ENCODE measurements around the gene RIBC2.
"Not testable (repeated sequence)": the region's sequence is repeated elsewhere in the genome, so short reads cannot be mapped to it uniquely, and the experiment has no call there.

The RIBC2 gene

DNA sequence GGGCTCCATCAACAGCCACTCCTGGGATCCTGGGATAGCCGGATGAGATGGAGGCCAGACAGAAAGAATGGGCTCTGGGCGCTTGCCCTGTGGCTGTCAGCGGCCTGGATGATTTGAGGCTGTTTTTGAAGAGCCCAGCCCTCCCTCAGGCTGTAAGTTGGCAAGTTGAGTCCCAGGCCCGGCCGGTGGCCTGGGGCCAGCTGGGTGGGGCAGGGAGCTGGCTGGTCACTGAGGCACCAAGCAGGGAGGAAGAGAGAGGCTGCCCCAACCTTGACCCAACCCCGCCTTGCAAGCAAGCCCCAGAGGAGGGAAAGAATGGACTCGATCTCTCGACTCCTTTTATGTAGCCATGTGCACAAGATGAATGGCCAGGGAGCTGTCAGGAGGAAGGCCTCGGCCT lies 34.9 kb downstream of the RIBC2 start:
- DNase-seq (ENCODE audit: low read depth), result no peak

- DNase-seq (ENCODE audit: low read depth), result not testable (repeated sequence)
Measured at GRCh38 chr22:45449442-45449841, 35.9 kb downstream of the RIBC2 start.

DNA sequence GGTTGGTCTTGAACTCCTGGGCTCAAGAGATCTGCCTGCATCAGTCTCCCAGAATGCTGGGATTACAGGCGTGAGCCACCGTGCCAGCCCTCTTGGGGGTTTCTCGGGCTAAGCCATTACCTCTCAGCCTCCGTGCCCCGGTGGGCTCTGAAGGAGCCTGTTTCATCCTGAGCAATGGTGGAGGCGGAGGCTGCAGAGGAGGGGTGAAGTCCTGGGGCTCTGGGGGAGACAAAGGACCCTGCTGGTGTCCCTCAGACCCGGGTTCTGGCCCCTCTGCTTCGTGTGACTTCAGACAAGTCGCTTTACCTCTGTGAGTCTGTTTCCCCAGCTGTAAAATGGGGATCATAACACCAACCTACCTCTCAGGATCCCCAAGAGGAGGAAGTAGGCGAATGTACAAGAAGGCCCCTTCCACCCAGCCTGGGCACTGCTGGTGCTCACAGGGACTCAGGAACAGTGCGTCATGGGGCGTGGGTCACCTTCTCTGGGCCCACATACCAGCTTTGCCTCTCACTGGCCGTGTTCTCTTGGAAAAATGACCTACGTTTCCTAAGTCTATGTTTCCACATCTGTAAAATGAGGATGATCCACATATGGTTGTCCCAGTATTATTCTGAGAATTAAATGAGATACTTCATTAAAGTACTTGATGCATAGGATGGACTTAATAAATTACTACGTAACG lies 36.8 kb downstream of the RIBC2 start:
- DNase-seq (ENCODE audit: low read depth), result no peak

DNA sequence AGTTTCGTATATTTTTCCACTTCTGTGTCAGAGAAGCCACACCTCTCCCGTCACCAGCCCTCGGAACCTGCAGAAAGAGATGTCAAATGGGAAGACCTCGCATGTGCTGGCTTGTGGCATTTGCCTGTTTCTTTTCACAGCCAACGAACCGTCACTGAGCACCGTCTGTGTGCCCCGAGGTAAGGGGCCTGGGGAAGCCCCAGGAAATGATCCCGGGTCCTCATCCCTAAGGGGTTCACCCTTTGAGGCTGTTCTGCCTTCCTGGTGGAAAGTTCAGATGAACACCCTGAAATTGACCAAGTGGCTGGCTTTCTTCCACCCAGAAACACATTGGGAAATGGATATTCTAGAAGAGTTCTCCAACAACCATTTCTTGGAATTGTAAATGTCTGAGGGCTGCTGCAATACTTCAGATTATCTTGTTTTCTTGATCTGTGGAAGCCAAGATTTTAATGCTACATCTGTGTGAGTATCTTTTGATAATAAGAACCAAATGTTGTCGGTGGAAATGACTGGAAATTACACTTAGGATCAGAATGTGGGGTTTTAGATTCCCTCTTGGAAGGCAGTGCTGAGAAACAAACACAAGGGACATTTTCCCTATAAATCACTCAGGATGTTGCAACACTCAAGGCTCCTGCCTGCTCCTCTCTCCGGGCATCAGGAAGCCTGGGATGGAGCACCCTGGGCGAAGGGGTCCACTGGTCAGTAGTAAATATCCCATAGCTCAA lies 37.6 kb downstream of the RIBC2 start:
- DNase-seq (ENCODE audit: low read depth), result no peak

DNA sequence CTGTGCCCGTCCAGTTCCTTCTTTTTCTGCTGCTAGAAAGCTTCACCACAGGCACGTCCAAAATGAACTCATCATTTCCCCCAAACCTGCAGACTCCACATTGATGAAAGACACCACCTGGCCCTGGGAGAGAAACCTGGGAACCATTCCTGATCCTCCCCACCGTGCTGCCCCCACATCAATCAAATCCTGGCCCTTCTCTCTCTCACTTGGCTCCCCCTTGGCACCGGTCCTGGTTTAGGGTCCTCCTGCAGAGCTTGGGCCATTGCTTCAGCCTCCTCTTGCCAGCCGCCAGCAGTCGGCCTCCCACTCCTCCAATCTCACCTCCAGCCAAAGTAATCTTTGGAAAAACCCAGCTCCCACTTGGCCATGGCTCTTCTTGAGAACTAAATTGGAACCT lies 38.5 kb downstream of the RIBC2 start:
- no peak for DNase-seq (ENCODE audit: low read depth)

- DNase-seq (ENCODE audit: low read depth), result no peak
Measured at GRCh38 chr22:45452565-45453379, 39.3 kb downstream of the RIBC2 start.

GRCh38 chr22:45453764-45454163 lies 40.3 kb downstream of the RIBC2 start:
- no peak for DNase-seq (ENCODE audit: low read depth)

GRCh38 chr22:45454275-45454674 lies 40.8 kb downstream of the RIBC2 start:
- DNase-seq (ENCODE audit: low read depth), result no peak

GRCh38 chr22:45455212-45455611 lies 41.7 kb downstream of the RIBC2 start:
- DNase-seq (ENCODE audit: low read depth), result no peak

DNA sequence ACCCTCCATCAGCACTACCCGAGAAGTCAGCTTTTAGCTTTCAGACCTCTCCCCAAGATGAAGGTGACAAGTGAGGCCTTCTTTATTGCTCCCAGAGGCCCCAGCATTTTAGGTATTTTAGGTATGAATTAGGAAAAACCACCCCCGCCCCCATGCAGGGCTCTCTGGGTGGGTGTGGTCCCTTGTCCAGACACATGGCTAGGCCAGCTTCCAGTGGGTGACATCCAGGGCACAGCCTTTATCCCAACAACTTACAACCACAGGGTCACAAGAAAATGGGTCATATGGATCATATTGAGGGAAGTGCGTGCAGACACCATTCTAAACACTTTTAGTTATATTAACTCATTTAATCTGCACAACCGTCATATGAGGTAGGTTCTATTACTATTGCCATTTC lies 42.1 kb downstream of the RIBC2 start:
- DNase-seq (ENCODE audit: low read depth), result no peak

DNA sequence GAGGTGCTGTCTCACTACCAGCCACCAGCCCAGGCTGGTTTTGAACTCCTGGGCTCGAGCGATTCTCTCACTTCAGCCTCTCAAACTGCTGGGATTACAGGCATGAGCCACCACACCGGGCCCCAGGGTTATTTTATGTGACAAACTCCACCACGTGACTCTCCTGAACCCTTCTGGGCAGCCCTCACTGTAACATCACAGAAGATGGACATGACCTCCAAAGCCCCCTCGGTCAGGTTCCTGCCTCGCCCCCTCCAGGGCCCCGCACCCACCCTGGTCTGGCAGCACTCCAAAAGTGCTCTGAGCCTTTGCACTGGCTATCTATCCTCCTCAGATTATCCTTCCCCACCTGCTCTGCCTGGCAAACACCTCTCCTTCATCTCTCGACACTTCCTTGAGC lies 43.3 kb downstream of the RIBC2 start:
- no peak for DNase-seq (ENCODE audit: low read depth)

GRCh38 chr22:45458532-45458931 lies 45.0 kb downstream of the RIBC2 start:
- no peak for DNase-seq (ENCODE audit: low read depth)

DNA sequence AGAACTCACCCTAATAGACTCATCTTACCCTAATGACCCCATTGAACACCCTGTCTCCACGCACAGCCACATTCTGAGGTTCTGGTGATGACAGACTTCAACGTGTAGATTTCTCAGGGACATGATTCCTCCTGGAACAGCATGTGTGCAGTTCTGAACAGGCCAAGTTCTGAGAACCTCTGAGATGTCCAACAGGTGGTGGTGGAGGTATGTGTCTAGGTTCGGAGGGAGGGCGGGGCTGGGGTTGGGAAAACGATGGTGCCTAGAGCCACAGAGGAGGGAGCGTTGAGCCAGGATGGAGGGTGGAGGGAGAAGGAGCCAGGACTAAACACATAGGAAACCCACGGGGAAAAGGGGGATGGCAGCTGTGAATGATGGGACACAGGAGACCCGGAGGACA lies 45.7 kb downstream of the RIBC2 start:
- DNase-seq (ENCODE audit: low read depth), result no peak

DNA sequence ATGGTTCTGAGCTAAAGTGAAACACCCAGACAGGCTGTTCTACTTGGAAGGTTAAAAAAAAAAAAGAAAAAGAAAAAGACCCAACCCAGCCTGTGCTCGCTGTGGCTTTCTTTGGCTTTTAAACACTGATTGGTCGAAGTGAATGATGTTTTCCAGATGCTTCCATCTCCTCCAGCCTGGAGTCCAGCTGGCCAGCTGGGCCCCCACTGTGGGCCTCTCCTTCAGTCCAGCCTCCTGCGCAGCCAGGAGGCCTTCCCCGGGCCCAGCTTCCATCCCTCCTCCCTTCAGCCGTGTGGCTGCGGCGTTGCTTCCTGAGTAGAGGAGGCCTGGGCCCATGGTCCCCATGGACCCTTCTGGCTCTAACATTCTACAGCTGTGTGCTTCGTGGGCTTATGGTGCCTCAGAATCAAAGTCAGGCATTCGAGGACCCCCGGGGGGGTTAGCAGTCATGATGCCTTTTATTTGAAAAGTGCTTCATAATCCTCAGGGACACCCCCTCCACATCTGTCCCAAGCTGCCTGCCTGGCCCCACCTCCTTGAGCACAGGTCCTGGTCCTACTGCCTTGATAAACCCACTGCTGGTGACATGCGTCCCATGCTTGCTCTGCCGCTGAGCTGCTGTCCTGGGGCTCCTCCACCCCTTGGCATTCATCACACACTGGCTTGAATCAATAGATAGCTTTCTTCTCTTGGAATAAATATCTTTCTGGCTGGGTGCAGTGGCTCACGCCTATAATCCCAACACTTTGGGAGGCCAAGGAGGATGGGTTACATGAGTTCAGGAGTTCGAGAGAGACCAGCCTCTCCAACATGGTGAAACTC lies 47.0 kb downstream of the RIBC2 start:
- no peak for DNase-seq (ENCODE audit: low read depth)

GRCh38 chr22:45462034-45462655 lies 48.7 kb downstream of the RIBC2 start:
- DNase-seq (ENCODE audit: low read depth), result no peak

DNA sequence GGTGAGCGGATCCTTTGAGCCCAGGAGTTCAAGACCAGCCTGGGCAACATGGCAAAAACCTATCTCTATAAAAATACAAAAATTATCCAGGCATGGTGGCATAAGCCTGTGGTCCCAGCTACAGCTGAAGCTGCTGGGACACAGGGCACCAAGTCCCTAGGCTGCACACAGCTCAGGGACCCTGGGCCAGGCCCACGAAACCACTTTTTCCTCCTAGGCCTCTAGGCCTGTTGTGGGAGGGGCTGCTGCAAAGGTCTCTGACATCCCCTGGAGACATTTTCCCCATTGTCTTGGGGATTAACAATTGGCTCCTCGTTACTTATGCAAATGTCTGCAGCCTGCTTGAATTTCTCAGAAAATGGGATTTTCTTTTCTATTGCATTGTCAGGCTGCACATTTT lies 50.2 kb downstream of the RIBC2 start:
- not testable (repeated sequence) for DNase-seq (ENCODE audit: low read depth)

- DNase-seq (ENCODE audit: low read depth), result no peak
Measured at GRCh38 chr22:45465633-45466032, 52.1 kb downstream of the RIBC2 start.

GRCh38 chr22:45468872-45469271 lies 55.4 kb downstream of the RIBC2 start:
- DNase-seq (ENCODE audit: low read depth), result no peak

GRCh38 chr22:45469281-45470073 lies 56.0 kb downstream of the RIBC2 start:
- no peak for DNase-seq (ENCODE audit: low read depth)

- no peak for DNase-seq (ENCODE audit: low read depth)
Measured at GRCh38 chr22:45470871-45471270, 57.4 kb downstream of the RIBC2 start.

- DNase-seq (ENCODE audit: low read depth), result no peak
Measured at GRCh38 chr22:45472426-45472825, 58.9 kb downstream of the RIBC2 start.
